HepG2 (cell line): Measurements from ENCODE around the gene TP53TG5. TPM values are rescaled to one million over a fixed set of nuclear protein-coding genes. Genes with fewer than 3 reads are reported as not detected.

ENCODE experiments used
- ASH2L ChIP-seq: fragments of 300-600, 200-600 bp; sonication (generic); IDR thresholded peaks from 2 replicates; pipeline ENCODE4 v1.7.0; 2017; ENCODE audit warnings: low read depth, mild to moderate bottlenecking, moderate library complexity, mixed read lengths, low read length; ENCODE audit not compliant: insufficient read length
- BRCA1 ChIP-seq: sonication (generic); formaldehyde crosslinking; IDR thresholded peaks from 2 replicates; pipeline ENCODE4 v1.4.0; 2020; ENCODE audit warnings: missing genetic modification reagents
- CBX1 ChIP-seq: IDR thresholded peaks from one replicate; pipeline ENCODE4 v1.6.1; 2016; ENCODE audit warnings: antibody characterized with exemption, low read depth
- FOXK2 ChIP-seq: fragments of 450-650 bp; IDR thresholded peaks from 2 replicates; pipeline ENCODE4 v1.6.1; 2016
- KDM6A ChIP-seq: IDR thresholded peaks from 2 replicates; pipeline ENCODE4 v1.6.1; 2016; ENCODE audit warnings: low read depth
- NPAS2 ChIP-seq: sonication (generic); formaldehyde crosslinking; IDR thresholded peaks from 2 replicates; pipeline ENCODE4 v1.8.0; 2022; ENCODE audit warnings: mild to moderate bottlenecking, missing genetic modification reagents, borderline replicate concordance
- SIN3B ChIP-seq: fragments of 150-350 bp; IDR thresholded peaks from 2 replicates; pipeline ENCODE4 v1.6.1; 2014; ENCODE audit warnings: low read length
- SKI ChIP-seq: fragments of 450-650 bp; IDR thresholded peaks from one replicate; pipeline ENCODE4 v1.6.1; 2018; ENCODE audit warnings: mild to moderate bottlenecking; ENCODE audit not compliant: partially characterized antibody
- SOX6 ChIP-seq, 2 experiments: fragments of 450-650 bp in 1 of 2; sonication (generic) in 1 of 2; formaldehyde crosslinking in 1 of 2; IDR thresholded peaks; 2 replicates each; pipeline versions ENCODE4 v1.4.0 to v1.6.1; 2017 to 2020; ENCODE audit warnings: antibody characterized with exemption in 1 of 2, mild to moderate bottlenecking in 1 of 2, missing genetic modification reagents in 1 of 2
- SRSF1 ChIP-seq: fragments of 200-400 bp; formaldehyde crosslinking; optimal IDR thresholded peaks from 2 replicates; pipeline ENCODE3; 2017; ENCODE audit warnings: mild to moderate bottlenecking, low read depth, low read length, moderate library complexity
- ZBTB7B ChIP-seq: sonication (generic); formaldehyde crosslinking; IDR thresholded peaks from 2 replicates; pipeline ENCODE4 v1.4.0; 2020; ENCODE audit warnings: missing genetic modification reagents
- ZFP90 ChIP-seq: sonication (generic); formaldehyde crosslinking; IDR thresholded peaks from 2 replicates; pipeline ENCODE4 v1.8.0; 2022; ENCODE audit warnings: missing genetic modification reagents, mild to moderate bottlenecking, inconsistent platforms, borderline replicate concordance
- ZNF292 ChIP-seq: sonication (generic); formaldehyde crosslinking; IDR thresholded peaks from 2 replicates; pipeline ENCODE4 v1.8.1; 2022; ENCODE audit warnings: mild to moderate bottlenecking, low read depth, missing genetic modification reagents, borderline replicate concordance
- ZNF296 ChIP-seq: sonication (generic); formaldehyde crosslinking; conservative IDR thresholded peaks from 2 replicates; pipeline ENCODE4 v1.5.0; 2020; ENCODE audit warnings: mild to moderate bottlenecking, missing genetic modification reagents
- ZNF772 ChIP-seq: sonication (generic); formaldehyde crosslinking; IDR thresholded peaks from 2 replicates; pipeline ENCODE4 v1.5.0; 2020; ENCODE audit warnings: mild to moderate bottlenecking, missing genetic modification reagents
- polyA plus RNA-seq, 8 experiments: library from polyadenylated mRNA; depleted of rRNA in 3 of 8; stranded (reverse) in 7 of 8; unstranded in 1 of 8; fragments of >200 nt; fragmentation: Illumina TruSeq in 4 of 8; extraction: Trizol in 4 of 8; gene quantifications; 2 replicates each; pipeline versions ENCODE4 v1.2.1 to v1.2.3, GENCODE V29; 2011 to 2016; ENCODE audit warnings: low read depth in 4 of 8, missing spikeins in 1 of 8, mixed read lengths in 1 of 8; ENCODE audit not compliant: insufficient read depth in 1 of 8
- total RNA-seq, 5 experiments: library from RNA; depleted of rRNA; stranded (reverse); fragments of >200 nt; fragmentation: Illumina TruSeq; extraction: Trizol; gene quantifications; 2 replicates each; pipeline ENCODE4 v1.2.3, GENCODE V29; 2016; ENCODE audit warnings: low read depth in 1 of 5
- TF ChIP-seq, protein P1 (sequence below): sonication (generic); formaldehyde crosslinking; IDR thresholded peaks from 2 replicates; pipeline ENCODE4 v1.5.0; 2020; ENCODE audit warnings: missing genetic modification reagents
- TF ChIP-seq, protein P2 (sequence below): fragments of 450-650 bp; IDR thresholded peaks from 2 replicates; pipeline ENCODE4 v1.6.1; 2017; ENCODE audit warnings: mild to moderate bottlenecking
- TF ChIP-seq, protein P3 (sequence below): sonication (generic); formaldehyde crosslinking; conservative IDR thresholded peaks from 2 replicates; pipeline ENCODE4 v1.4.0; 2020; ENCODE audit warnings: mild to moderate bottlenecking, missing genetic modification reagents, moderate library complexity
- TF ChIP-seq, protein P4 (sequence below): sonication (generic); formaldehyde crosslinking; IDR thresholded peaks from 2 replicates; pipeline ENCODE4 v1.5.1; 2020; ENCODE audit warnings: mild to moderate bottlenecking, missing genetic modification reagents

Gene TP53TG5
- total and polyA plus RNA-seq, 2 of the 13 experiments (the other 11 are each of a cell fraction or from before 2014, with no cell fraction given), result 0.11 TPM; not detected in 1

- TF ChIP-seq ZNF296, result no peak
- peak; percentile 92 for TF ChIP-seq ZNF292 (CRISPR knock-in tag)
- peak; percentile 97 for TF ChIP-seq ASH2L
- peak; percentile 74 for TF ChIP-seq SIN3B
- peak; percentile 84 for TF ChIP-seq SKI
- no peak for TF ChIP-seq SOX6 (IDR thresholded peaks at IDR 0.05)
- peak; percentile 87 for TF ChIP-seq SOX6 (CRISPR knock-in tag; IDR thresholded peaks at IDR 0.05)
- 0 out of 2 replicates have a peak, but pooled peaks have one; percentile 25 for TF ChIP-seq KDM6A
- TF ChIP-seq SRSF1, result peak; percentile 99
- TF ChIP-seq ZBTB7B (CRISPR knock-in tag), result peak; percentile 79
- peak; percentile 74 for TF ChIP-seq CBX1
- TF ChIP-seq, protein P1, sequence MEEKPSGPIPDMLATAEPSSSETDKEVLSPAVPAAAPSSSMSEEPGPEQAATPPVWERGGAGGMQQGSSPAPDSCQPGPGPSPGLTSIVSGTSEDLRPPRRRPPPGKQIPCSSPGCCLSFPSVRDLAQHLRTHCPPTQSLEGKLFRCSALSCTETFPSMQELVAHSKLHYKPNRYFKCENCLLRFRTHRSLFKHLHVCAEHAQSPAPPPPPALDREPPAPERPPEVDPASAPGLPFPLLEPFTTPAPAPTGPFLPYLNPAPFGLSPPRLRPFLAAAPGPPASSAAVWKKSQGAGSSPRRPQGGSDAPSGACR (CRISPR knock-in tag), result 0 out of 2 replicates have a peak, but pooled peaks have one; percentile 84
- TF ChIP-seq ZFP90, result peak; percentile 96
- TF ChIP-seq FOXK2, result peak; percentile 81
- TF ChIP-seq BRCA1, result peak; percentile 90
- TF ChIP-seq, protein P2, sequence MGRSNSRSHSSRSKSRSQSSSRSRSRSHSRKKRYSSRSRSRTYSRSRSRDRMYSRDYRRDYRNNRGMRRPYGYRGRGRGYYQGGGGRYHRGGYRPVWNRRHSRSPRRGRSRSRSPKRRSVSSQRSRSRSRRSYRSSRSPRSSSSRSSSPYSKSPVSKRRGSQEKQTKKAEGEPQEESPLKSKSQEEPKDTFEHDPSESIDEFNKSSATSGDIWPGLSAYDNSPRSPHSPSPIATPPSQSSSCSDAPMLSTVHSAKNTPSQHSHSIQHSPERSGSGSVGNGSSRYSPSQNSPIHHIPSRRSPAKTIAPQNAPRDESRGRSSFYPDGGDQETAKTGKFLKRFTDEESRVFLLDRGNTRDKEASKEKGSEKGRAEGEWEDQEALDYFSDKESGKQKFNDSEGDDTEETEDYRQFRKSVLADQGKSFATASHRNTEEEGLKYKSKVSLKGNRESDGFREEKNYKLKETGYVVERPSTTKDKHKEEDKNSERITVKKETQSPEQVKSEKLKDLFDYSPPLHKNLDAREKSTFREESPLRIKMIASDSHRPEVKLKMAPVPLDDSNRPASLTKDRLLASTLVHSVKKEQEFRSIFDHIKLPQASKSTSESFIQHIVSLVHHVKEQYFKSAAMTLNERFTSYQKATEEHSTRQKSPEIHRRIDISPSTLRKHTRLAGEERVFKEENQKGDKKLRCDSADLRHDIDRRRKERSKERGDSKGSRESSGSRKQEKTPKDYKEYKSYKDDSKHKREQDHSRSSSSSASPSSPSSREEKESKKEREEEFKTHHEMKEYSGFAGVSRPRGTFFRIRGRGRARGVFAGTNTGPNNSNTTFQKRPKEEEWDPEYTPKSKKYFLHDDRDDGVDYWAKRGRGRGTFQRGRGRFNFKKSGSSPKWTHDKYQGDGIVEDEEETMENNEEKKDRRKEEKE, result no peak
- TF ChIP-seq ZNF772 (CRISPR knock-in tag), result peak; percentile 100
- TF ChIP-seq NPAS2, result no peak
- TF ChIP-seq, protein P3, sequence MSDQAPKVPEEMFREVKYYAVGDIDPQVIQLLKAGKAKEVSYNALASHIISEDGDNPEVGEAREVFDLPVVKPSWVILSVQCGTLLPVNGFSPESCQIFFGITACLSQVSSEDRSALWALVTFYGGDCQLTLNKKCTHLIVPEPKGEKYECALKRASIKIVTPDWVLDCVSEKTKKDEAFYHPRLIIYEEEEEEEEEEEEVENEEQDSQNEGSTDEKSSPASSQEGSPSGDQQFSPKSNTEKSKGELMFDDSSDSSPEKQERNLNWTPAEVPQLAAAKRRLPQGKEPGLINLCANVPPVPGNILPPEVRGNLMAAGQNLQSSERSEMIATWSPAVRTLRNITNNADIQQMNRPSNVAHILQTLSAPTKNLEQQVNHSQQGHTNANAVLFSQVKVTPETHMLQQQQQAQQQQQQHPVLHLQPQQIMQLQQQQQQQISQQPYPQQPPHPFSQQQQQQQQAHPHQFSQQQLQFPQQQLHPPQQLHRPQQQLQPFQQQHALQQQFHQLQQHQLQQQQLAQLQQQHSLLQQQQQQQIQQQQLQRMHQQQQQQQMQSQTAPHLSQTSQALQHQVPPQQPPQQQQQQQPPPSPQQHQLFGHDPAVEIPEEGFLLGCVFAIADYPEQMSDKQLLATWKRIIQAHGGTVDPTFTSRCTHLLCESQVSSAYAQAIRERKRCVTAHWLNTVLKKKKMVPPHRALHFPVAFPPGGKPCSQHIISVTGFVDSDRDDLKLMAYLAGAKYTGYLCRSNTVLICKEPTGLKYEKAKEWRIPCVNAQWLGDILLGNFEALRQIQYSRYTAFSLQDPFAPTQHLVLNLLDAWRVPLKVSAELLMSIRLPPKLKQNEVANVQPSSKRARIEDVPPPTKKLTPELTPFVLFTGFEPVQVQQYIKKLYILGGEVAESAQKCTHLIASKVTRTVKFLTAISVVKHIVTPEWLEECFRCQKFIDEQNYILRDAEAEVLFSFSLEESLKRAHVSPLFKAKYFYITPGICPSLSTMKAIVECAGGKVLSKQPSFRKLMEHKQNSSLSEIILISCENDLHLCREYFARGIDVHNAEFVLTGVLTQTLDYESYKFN (CRISPR knock-in tag), result peak; percentile 92
- TF ChIP-seq, protein P4, sequence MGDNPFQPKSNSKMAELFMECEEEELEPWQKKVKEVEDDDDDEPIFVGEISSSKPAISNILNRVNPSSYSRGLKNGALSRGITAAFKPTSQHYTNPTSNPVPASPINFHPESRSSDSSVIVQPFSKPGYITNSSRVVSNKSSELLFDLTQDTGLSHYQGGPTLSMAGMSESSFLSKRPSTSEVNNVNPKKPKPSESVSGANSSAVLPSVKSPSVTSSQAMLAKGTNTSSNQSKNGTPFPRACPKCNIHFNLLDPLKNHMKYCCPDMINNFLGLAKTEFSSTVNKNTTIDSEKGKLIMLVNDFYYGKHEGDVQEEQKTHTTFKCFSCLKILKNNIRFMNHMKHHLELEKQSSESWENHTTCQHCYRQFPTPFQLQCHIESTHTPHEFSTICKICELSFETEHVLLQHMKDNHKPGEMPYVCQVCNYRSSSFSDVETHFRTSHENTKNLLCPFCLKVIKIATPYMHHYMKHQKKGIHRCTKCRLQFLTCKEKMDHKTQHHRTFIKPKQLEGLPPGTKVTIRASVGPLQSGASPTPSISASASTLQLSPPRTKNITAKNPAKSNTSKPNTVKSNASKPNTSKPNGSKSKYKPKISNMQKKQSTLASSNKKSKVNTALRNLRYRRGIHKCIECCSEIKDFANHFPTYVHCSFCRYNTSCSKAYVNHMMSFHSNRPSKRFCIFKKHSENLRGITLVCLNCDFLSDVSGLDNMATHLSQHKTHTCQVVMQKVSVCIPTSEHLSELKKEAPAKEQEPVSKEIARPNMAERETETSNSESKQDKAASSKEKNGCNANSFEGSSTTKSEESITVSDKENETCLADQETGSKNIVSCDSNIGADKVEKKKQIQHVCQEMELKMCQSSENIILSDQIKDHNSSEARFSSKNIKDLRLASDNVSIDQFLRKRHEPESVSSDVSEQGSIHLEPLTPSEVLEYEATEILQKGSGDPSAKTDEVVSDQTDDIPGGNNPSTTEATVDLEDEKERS, result peak; percentile 88; the same call in 1 of the 2 replicates
These were observed 15.1 kb downstream of the TP53TG5 start, which contains the start of gene SYS1 (continued) for GRCh38 chr20:45362804-45363610.
